ENCODE data around the gene P4HA2.

Gene P4HA2

DNA sequence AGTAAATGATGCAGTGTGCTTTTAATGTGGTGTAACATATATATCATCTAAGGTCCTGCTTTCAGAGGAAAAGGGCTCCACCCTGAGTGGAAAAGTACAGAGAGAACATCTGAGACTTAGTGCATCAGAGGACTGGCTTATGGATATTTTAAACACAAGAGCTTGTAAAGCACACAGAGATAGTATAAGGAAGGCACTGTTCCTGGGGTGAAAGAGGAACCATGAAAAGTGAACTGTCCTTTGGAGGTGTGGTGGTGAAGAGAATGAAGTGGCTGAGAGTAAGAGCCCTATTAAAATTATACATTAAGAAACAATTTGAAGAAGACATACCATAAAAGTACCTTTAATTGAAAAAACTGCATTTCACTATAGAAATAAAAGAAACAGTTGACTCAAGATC, 85.2 kb downstream of the P4HA2 start:
- DNase-seq (ENCODE audit: low read depth in 3 of 3), result no peak

Data from stimulated activated CD4-positive, alpha-beta T cell treated with anti-CD3 and anti-CD28 coated beads, TNF-alpha, amount 100 ng/mL, for 48 hours (primary cell).